Esophagus muscularis mucosa (tissue), 4 donors: Measurements from ENCODE around the gene TRIP13. TPM values are rescaled to one million over a fixed set of nuclear protein-coding genes. Genes with fewer than 3 reads are reported as not detected.
"Not testable (repeated sequence)": the region's sequence is repeated elsewhere in the genome, so short reads cannot be mapped to it uniquely, and the experiment has no call there.

ENCODE experiments used
- DNase-seq: peaks from one replicate; pipeline ENCODE4 v3.0.0-alpha.2; 2017; ENCODE audit errors: extremely low spot score
- H3K27ac ChIP-seq, 4 donors: fragments of 200-600 bp; sonication (generic); replicated peaks in 1 of 4; 1 replicate in 3 of 4; 2 replicates in 1 of 4; pipeline ENCODE4 v1.5.1; 2016 to 2019; ENCODE audit warnings: mild to moderate bottlenecking in 1 of 4
- H3K27me3 ChIP-seq, 4 donors: fragments of 200-600 bp; sonication (generic); one replicate each; pipeline versions ENCODE4 v1.5.1 to v1.6.0; 2016 to 2019
- H3K36me3 ChIP-seq, 4 donors: fragments of 200-600 bp; sonication (generic); one replicate each; pipeline ENCODE4 v1.5.1; 2016 to 2019
- H3K4me1 ChIP-seq, 4 donors: fragments of 200-600 bp; sonication (generic); one replicate each; pipeline ENCODE4 v1.5.1; 2016 to 2019
- H3K4me3 ChIP-seq, 4 donors: fragments of 200-600 bp; sonication (generic); 1 replicate in 2 of 4; 2 replicates in 2 of 4; pipeline ENCODE4 v1.5.1; 2016 to 2019; ENCODE audit warnings: mild to moderate bottlenecking in 4 of 4, moderate library complexity in 1 of 4
- H3K9me3 ChIP-seq, 4 donors: fragments of 200-600 bp; sonication (generic); 1 replicate in 3 of 4; 2 replicates in 1 of 4; pipeline ENCODE4 v1.5.1; 2016 to 2019
- EP300 ChIP-seq: sonication (generic); formaldehyde crosslinking; IDR thresholded peaks from one replicate; pipeline ENCODE4 v1.6.1; 2017; ENCODE audit warnings: antibody characterized with exemption
- POLR2A ChIP-seq: fragments of 450-650 bp; IDR thresholded peaks from one replicate; pipeline ENCODE4 v1.6.1; 2017; ENCODE audit warnings: antibody characterized with exemption, moderate library complexity, mild to moderate bottlenecking, low read depth
- POLR2AphosphoS5 ChIP-seq, 2 donors: sonication (generic); formaldehyde crosslinking; IDR thresholded peaks; one replicate each; pipeline ENCODE4 v1.6.1; 2017; ENCODE audit warnings: antibody characterized with exemption in 2 of 2
- WGBS: methylation state at CpG from one replicate; pipeline ENCODE4 v1.1.5; 2018; 5-methylcytosine and 5-hydroxymethylcytosine counted together
- intact Hi-C: fragments of 100-400 bp; cut with DNase I; formaldehyde crosslinking; loops from one replicate; pipeline ENCODE4 v1.15.1; 2023
- total RNA-seq, 4 donors: library from RNA; depleted of rRNA; stranded (reverse); fragments of >200 nt; gene quantifications; one replicate each; pipeline versions ENCODE4 v1.1.0 to v1.2.1, GENCODE V29; 2016
- TF ChIP-seq, protein P1 (sequence below), 3 experiments: fragments of 200-600 bp in 2 of 3; fragments of 450-650 bp in 1 of 3; sonication (generic) in 2 of 3; IDR thresholded peaks; one replicate each; pipeline ENCODE4 v1.5.1; 2017 to 2019; ENCODE audit warnings: antibody characterized with exemption in 3 of 3, mild to moderate bottlenecking in 2 of 3, moderate library complexity in 1 of 3

TRIP13 gene
- total RNA-seq, 4 donors from 2014 or later = 0.65 to 0.92 (median 0.66) TPM; not detected in 1

DNA sequence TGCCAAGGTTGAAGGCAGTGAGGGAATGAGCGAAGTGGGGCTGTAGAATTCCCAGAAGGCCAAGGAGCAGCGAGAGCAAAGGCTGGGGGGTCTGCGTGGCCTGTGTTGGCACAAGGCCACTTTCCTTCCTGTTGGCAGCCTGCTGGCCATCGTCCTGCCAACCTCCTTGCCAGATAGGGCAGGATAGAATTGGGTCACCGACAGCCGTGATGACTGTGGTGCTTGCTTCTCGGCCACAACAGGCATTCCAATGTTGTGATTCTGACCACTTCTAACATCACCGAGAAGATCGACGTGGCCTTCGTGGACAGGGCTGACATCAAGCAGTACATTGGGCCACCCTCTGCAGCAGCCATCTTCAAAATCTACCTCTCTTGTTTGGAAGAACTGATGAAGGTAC, 18.9 kb downstream of the TRIP13 start:
- TF ChIP-seq EP300 = no peak
- TF ChIP-seq POLR2AphosphoS5 (IDR thresholded peaks at IDR 0.05) = no peak
- TF ChIP-seq POLR2A = no peak
- TF ChIP-seq, protein P1, sequence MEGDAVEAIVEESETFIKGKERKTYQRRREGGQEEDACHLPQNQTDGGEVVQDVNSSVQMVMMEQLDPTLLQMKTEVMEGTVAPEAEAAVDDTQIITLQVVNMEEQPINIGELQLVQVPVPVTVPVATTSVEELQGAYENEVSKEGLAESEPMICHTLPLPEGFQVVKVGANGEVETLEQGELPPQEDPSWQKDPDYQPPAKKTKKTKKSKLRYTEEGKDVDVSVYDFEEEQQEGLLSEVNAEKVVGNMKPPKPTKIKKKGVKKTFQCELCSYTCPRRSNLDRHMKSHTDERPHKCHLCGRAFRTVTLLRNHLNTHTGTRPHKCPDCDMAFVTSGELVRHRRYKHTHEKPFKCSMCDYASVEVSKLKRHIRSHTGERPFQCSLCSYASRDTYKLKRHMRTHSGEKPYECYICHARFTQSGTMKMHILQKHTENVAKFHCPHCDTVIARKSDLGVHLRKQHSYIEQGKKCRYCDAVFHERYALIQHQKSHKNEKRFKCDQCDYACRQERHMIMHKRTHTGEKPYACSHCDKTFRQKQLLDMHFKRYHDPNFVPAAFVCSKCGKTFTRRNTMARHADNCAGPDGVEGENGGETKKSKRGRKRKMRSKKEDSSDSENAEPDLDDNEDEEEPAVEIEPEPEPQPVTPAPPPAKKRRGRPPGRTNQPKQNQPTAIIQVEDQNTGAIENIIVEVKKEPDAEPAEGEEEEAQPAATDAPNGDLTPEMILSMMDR (IDR thresholded peaks at IDR 0.05) = no peak
- no peak for DNase-seq
- H3K36me3 ChIP-seq = peaks cover 0 to 7% (median 0%) of the 10 kb centered on the region in 4 donors
- no peak overlapping the region for H3K4me3 ChIP-seq
- 90% methylated on average over 11 of the region's 11 CpGs for WGBS
- no peaks in the 10 kb centered on the region for H3K27me3 ChIP-seq
- no peak overlapping the region for H3K27ac ChIP-seq
- intact Hi-C loops = no loop called here
- H3K4me1 ChIP-seq = no peaks in the 10 kb centered on the region
- H3K9me3 ChIP-seq = no peaks in the 10 kb centered on the region

DNA sequence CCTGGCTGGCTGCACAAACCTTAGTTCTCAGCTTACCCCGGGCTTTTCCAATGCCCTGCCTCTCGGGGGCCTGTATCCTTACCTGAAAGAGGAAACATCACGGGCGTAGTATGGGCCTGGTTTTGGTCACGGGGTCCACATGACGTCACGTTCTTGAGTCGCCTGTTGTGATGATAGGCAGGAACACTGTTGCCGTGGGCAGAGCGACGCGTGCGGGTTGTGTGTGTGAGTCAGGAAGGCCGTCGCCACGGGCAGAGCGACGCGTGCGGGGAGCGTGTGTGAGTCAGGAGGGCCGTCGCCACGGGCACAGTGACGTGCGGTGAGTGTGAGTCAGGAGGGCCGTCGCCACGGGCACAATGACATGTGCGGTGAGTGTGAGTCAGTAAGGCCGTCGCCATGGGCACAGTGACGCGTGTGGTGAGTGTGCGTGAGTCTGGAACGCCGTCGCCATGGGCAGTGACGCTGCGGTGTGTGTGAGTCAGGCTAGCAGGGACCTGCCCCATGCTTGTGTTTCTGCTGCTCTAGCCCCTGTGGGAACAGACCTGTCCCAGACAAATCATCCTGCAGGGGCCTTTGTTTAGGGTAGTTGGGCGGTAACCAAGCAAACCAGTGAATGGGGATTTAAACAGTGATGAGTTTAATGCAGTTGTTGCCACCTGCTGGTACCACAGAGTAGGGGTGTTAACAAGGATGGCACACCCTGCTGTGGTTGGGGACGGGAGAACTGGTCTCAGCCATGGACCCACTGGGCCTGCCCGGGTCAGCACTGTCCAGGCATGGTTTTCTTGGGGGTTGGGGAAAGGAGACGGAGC, 19.8 kb downstream of the TRIP13 start:
- DNase-seq = no peak

DNA sequence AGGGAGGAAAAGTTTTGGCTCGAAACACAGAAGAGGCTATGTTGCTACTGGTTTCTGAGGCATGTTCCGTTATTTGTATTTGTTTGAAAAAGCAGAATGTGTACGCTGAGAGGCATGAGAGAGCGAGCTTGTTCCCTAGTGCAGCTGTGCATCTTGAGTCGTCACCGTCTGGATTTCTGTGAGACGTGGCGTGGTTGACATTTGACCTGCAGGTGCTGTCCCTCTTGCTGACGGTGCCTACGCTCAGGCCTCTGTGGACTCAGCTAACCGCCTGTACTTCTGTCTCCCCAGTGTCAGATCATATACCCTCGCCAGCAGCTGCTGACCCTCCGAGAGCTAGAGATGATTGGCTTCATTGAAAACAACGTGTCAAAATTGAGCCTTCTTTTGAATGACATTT, 21.5 kb downstream of the TRIP13 start:
- intact Hi-C loops = no loop called here
- H3K27ac ChIP-seq = no peak overlapping the region
- peaks cover 0 to 3% (median 0%) of the 10 kb centered on the region in 4 donors for H3K36me3 ChIP-seq
- no peak overlapping the region for H3K4me3 ChIP-seq
- TF ChIP-seq, protein P1 (IDR thresholded peaks at IDR 0.05) = no peak
- no peak for TF ChIP-seq POLR2AphosphoS5 (IDR thresholded peaks at IDR 0.05)
- TF ChIP-seq EP300 = no peak
- TF ChIP-seq POLR2A = no peak
- WGBS = 95% methylated on average over 14 of the region's 14 CpGs
- no peaks in the 10 kb centered on the region for H3K27me3 ChIP-seq
- DNase-seq = no peak
- H3K9me3 ChIP-seq = no peaks in the 10 kb centered on the region
- H3K4me1 ChIP-seq = no peaks in the 10 kb centered on the region

More for the DNA sequence above, 19.8 kb downstream of the TRIP13 start:
- WGBS = 95% methylated on average over 36 of the region's 44 CpGs
- Histone ChIP-seq H3K27ac (no peak overlapping the region), H3K9me3 (no peaks in the 10 kb centered on the region), H3K4me3 (no peak overlapping the region), H3K27me3 (no peaks in the 10 kb centered on the region), H3K36me3 (peaks cover 0 to 7% (median 0%) of the 10 kb centered on the region in 4 donors), H3K4me1 (no peaks in the 10 kb centered on the region)
- no peak for TF ChIP-seq EP300
- TF ChIP-seq, protein P1 (IDR thresholded peaks at IDR 0.05) = no peak
- TF ChIP-seq POLR2AphosphoS5 (IDR thresholded peaks at IDR 0.05) = no peak
- no peak for TF ChIP-seq POLR2A
- intact Hi-C loops = no loop called here

DNA sequence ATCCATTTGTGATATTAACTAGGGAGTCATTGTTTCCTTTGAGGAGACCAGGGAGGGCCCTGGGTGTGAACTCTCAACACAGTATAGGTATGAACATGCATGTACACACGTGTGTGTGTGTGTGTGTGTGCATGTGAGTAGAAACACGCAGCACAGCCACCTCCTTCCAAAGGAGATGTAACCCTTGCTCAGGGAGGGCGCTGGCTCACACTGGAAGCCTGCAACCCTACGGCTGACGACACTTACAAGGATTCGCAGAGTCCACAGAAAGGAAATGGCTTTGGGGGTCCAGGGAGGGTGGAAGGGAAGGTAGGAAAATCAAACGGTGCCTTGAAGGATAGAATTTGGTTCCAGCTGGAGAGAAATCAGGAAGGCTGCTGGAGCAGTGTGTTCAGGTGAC, 21.9 kb downstream of the TRIP13 start:
- Histone ChIP-seq H3K4me1 (no peaks in the 10 kb centered on the region), H3K36me3 (peaks cover 0 to 3% (median 0%) of the 10 kb centered on the region in 4 donors), H3K4me3 (no peak overlapping the region), H3K27ac (no peak overlapping the region), H3K9me3 (no peaks in the 10 kb centered on the region), H3K27me3 (no peaks in the 10 kb centered on the region)
- TF ChIP-seq POLR2AphosphoS5 (IDR thresholded peaks at IDR 0.05) (no peak), POLR2A (no peak), EP300 (no peak)
- TF ChIP-seq, protein P1 (IDR thresholded peaks at IDR 0.05) = no peak
- 82% methylated on average over 7 of the region's 7 CpGs for WGBS
- intact Hi-C loops = no loop called here
- DNase-seq = no peak

DNA sequence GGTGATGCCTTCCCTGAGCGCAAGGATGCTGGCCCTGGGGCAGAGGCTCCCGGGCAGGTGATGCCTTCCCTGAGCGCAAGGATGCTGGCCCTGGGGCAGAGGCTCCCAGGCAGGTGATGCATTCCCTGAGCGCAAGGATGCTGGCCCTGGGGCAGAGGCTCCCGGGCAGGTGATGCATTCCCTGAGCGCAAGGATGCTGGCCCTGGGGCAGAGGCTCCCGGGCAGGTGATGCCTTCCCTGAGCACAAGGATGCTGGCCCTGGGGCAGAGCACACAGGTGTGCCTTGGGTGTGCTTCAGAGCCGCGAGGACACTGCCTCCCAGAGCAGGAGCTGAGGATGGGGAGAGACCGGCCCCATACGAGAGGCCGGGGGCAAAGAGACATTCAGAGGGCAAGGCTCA, 22.7 kb downstream of the TRIP13 start:
- intact Hi-C loops, H3K4me1 ChIP-seq: not testable (repeated sequence)
- WGBS = 94% methylated on average over 8 of the region's 12 CpGs

More for the DNA sequence above, 22.7 kb downstream of the TRIP13 start:
- not testable (repeated sequence) for H3K27me3 ChIP-seq, H3K36me3 ChIP-seq, H3K9me3 ChIP-seq, DNase-seq, H3K4me3 ChIP-seq, H3K27ac ChIP-seq
